ENCODE results near the gene SENP3.

Gene SENP3

GRCh38 chr17:7561589-7562207 lies at the start of gene SENP3:
Gene SENP3 (plus strand): TSS chr17:7561919. CDS start chr17:7563077, 1,158 bp downstream.
- peak in 1 of 2 experiments; percentile 41 for DNase-seq

GRCh38 chr17:7512105-7512504 lies 49.6 kb upstream of the SENP3 start:
- DNase-seq = no peak

- no peak for DNase-seq
Observed at GRCh38 chr17:7512824-7513540, 48.7 kb upstream of the SENP3 start.

- DNase-seq = no peak
Observed at GRCh38 chr17:7513850-7514419, 47.8 kb upstream of the SENP3 start.

- no peak for DNase-seq
Observed at GRCh38 chr17:7515911-7516610, 45.7 kb upstream of the SENP3 start.

- no peak for DNase-seq
Observed at GRCh38 chr17:7523033-7523432, 38.7 kb upstream of the SENP3 start.

- no peak for DNase-seq
Observed at GRCh38 chr17:7528842-7529241, 32.9 kb upstream of the SENP3 start.

GRCh38 chr17:7530023-7530900 lies 31.5 kb upstream of the SENP3 start:
- no peak for DNase-seq

- no peak for DNase-seq
Observed at GRCh38 chr17:7538050-7538449, 23.7 kb upstream of the SENP3 start.

- no peak for DNase-seq
Observed at GRCh38 chr17:7538891-7539545, 22.7 kb upstream of the SENP3 start.

GRCh38 chr17:7541074-7541621 lies 20.6 kb upstream of the SENP3 start:
- DNase-seq = no peak

GRCh38 chr17:7544911-7545310 lies 16.8 kb upstream of the SENP3 start:
- DNase-seq = no peak

GRCh38 chr17:7548585-7549400 lies 12.9 kb upstream of the SENP3 start, which contains the start of gene TNFSF12:
Gene TNFSF12 (plus strand): TSS chr17:7549058. CDS start chr17:7549154, 96 bp downstream.
- DNase-seq = no peak

- no peak for DNase-seq
Observed at GRCh38 chr17:7549401-7550055, 12.2 kb upstream of the SENP3 start.

GRCh38 chr17:7550344-7550743 lies 11.4 kb upstream of the SENP3 start:
- DNase-seq = no peak

GRCh38 chr17:7551396-7551795 lies 10.3 kb upstream of the SENP3 start:
- no peak for DNase-seq

- no peak for DNase-seq
Observed at GRCh38 chr17:7552621-7553051, 9.1 kb upstream of the SENP3 start.

GRCh38 chr17:7553356-7553755 lies 8.4 kb upstream of the SENP3 start:
- no peak for DNase-seq

GRCh38 chr17:7555320-7555948 lies 6.3 kb upstream of the SENP3 start:
- DNase-seq = no peak

GRCh38 chr17:7556627-7557026 lies 5.1 kb upstream of the SENP3 start:
- no peak for DNase-seq
